Stimulated activated naive CD4-positive, alpha-beta T cell (primary cell): ENCODE data around the gene CLEC12A.
"Not testable (repeated sequence)": the region's sequence is repeated elsewhere in the genome, so short reads cannot be mapped to it uniquely, and the experiment has no call there.

ENCODE experiments used
- DNase-seq, 6 experiments: peaks; one replicate each; lab custom pipeline; 2025; lab: John Stamatoyannopoulos, UW

CLEC12A gene

DNA sequence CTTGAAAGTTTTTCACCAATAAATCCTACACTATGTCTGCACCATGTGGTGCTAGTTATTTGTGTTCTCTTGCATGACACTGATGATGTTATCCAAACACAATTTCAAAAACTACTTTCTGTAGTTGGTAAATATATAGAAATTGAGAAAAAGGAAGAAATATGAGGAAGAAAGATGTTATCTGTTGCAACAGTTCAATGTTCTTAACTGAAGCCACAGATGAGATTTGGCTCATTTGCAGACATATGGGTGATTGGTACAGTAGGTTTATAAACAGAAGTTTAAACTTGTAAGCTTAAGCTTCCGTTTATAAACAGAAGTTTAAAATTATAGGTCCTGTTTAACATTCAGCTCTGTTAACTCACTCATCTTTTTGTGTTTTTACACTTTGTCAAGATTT, at the start of gene CLEC12A:
CLEC12A (plus strand) TSS at position 229 of the 400 bp plus-strand sequence. CDS start 188 bp downstream, outside the sequence.
- DNase-seq = no peak

- DNase-seq = no peak
Observed at GRCh38 chr12:9922429-9922828, 48.8 kb upstream of the CLEC12A start.

- peak in 4 of 6 experiments; percentile 2 to 66 (median 29) for DNase-seq
Observed at GRCh38 chr12:9925705-9926393, 45.4 kb upstream of the CLEC12A start.

- DNase-seq = no peak
Observed at GRCh38 chr12:9926876-9927275, 44.3 kb upstream of the CLEC12A start.

DNA sequence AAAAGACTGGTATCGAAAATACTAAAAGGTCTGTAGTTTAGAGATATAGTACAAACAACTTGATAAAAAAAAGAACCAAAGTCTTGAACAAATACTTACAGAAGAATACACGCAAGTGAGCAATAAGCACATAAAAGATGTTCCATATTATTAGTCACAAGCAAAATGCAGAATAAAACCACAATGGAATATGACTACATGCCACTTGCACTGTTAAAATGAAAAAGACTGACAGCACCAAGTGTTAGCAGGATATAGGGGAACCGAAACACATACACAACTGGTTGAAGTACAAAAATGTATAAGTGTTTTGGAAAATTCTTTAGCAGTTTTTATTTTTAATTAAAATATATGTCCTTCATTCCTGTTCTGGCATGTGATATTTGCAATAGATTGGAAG, 42.6 kb upstream of the CLEC12A start:
- DNase-seq = no peak

GRCh38 chr12:9931245-9931644, 40.0 kb upstream of the CLEC12A start:
- no peak for DNase-seq

DNA sequence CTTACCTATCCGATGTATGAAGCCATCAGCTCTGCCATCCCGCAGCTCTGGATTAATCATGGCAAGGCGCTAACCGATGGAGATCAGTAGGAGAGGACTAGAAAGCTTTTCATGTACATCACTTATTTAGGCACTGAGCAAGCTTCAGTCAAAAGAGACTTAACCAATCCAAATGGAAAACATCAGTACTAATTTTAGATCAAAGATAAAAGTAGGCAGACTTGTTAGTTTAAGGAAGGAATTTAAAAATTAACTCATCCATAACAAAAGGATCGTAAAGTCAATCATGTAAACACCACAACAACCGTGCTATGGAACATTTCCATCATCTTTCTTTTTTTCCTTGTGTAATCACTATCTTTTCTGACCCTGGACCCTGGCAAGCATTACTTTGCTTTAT, 38.9 kb upstream of the CLEC12A start, which contains the start of gene CLEC2A:
CLEC2A (minus strand) TSS at position 101 of the 400 bp plus-strand sequence; CDS start at position 60, 41 bp downstream.
- no peak for DNase-seq

DNA sequence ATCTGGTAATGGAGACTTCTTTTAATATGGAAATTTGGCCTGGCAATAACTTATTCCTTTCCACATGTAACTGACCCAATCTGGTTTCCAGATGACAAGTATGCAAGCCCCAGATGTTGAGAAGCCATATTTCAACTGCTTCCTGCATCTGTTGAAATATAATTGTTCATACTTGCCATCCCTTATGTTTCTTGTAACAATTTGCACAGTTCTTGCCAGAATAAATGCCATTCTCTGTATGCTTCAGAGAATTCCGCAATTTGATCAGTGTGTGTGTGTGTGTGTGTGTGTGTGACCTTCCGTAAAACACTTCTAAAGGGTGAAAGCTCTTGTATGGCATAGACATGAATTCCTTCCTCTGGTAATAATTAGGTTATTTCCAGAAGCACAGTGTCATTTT, 37.3 kb upstream of the CLEC12A start:
- no peak for DNase-seq

DNA sequence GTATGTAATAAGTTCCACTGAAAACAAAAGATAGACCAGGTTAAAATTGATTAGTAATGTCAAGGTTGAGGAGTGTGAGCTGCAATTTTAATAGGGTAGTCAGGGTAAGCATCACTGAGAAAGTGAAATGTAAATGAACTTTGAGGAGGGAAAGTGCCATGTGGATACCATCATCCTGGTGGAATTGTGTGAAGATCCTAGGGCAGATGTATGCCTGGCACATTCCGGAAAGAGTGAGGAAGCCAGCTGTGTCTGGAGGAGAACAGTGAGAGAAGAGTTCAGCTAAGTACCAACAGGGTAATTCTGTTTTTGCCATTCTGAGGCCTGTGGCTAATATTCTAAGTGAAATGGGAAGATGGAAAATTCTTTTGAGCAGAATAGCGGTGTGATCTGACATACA, 36.2 kb upstream of the CLEC12A start:
- DNase-seq = no peak

GRCh38 chr12:9936591-9936990, 34.6 kb upstream of the CLEC12A start:
- no peak for DNase-seq

- peak in 2 of 6 experiments; percentile 2 to 20 for DNase-seq
Observed at GRCh38 chr12:9940375-9940774, 30.8 kb upstream of the CLEC12A start.

- no peak for DNase-seq
Observed at GRCh38 chr12:9941838-9942237, 29.4 kb upstream of the CLEC12A start.

GRCh38 chr12:9943240-9943639, 28.0 kb upstream of the CLEC12A start:
- DNase-seq = peak in 1 of 6 experiments; percentile 65

GRCh38 chr12:9944391-9944790, 26.8 kb upstream of the CLEC12A start:
- DNase-seq = no peak

DNA sequence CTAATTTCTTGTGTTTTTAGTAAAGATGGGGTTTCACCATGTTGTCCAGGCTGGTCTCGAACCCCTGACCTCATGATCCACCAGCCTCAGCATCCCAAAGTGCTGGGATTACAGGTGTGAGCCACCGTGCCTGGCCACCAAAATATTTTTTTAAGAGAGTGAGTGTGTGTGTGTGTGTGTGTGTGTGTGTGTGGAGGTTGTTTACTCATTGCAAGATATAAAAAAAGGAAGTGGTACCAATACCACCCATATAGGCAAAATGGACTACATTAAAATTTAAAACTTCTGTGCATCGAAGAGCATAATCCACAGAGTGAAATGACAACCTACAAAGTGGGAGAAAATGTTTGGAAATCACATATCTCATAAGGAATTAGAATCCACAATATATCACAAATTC, 23.5 kb upstream of the CLEC12A start:
- no peak for DNase-seq

GRCh38 chr12:9948606-9949296, 22.5 kb upstream of the CLEC12A start:
- DNase-seq = peak in 3 of 6 experiments; percentile 4 to 8 (median 7)

DNA sequence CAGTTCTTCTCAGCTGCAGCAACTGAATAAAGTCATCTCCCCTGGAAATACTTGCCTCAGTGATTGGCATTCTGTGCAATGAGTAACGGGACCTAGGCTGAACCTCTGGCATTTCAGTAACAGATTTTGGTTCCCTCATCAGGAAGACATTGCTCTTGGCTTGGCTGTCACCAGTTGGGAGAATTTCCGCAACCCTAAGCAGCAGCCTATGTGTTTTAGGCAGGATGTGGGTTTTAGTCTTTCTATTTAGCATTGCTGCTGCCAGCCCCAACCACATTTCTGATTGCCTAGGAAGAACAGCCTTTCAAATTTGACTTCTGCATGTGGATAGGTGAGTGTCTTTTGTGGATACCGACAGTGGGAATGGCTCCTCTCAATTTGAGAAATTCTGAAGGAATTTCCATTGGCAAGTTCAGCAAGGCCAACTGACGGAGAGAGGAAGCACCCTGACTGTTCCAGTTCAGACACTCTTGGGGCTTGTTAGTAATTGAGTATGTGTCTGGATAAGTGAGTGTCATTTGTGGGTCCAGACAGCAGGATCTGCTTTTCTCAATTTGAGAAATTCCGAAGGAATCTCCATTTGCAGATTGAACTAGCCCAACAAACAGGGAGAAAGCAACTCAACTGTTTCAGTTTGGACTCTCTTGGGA, 20.1 kb upstream of the CLEC12A start:
- DNase-seq = peak in 4 of 6 experiments; percentile 13 to 64 (median 51)

DNA sequence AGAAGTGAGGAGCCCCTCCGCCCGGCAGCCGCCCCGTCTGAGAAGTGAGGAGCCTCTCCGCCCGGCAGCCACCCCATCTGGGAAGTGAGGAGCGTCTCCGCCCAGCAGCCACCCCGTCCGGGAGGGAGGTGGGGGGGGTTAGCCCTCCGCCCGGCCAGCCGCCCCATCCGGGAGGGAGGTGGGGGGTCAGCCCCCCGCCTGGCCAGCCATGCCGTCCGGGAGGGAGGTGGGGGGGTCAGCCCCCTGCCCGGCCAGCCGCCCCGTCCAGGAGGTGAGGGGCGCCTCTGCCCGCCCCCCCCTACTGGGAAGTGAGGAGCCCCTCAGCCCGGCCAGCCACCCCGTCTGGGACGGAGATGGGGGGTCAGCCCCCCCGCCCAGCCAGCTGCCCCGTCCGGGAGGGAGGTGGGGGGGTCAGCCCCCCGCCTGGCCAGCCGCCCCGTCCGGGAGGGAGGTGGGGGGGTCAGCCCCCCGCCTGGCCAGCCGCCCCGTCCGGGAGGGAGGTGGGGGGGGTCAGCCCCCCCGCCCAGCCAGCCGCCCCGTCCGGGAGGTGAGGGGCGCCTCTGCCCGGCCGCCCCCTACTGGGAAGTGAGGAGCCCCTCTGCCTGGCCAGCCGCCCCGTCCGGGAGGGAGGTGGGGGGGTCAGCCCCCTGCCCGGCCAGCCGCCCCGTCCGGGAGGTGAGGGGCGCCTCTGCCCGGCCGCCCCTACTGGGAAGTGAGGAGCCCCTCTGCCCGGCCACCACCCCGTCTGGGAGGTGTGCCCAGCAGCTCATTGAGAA, 18.1 kb upstream of the CLEC12A start:
- DNase-seq = not testable (repeated sequence)

GRCh38 chr12:9957834-9958233, 13.4 kb upstream of the CLEC12A start:
- peak in 2 of 6 experiments; percentile 8 to 16 for DNase-seq

- DNase-seq = no peak
Observed at GRCh38 chr12:9960590-9960989, 10.6 kb upstream of the CLEC12A start.

DNA sequence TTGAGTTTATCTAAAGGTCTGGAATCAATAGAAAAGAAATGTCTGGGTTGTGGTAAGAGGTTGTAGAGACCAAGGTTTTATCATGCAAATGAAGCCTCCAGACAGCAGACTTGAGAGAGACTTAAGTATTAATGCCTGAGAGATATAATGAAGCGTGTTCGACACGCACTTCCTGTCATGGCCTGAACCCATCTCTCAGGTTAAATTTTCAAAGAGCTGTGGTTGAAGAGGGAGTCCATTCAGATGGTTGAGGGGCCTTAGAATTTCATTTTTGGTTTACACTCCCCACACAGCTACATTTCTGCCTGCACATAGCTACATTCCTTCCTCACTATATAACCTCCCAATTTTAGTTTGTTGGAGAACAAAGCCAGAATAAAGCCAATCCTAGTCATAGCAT, 10.1 kb upstream of the CLEC12A start:
- no peak for DNase-seq

GRCh38 chr12:9961901-9962300, 9.3 kb upstream of the CLEC12A start:
- no peak for DNase-seq
